Subcutaneous abdominal adipose tissue (tissue), 5 donors: ENCODE results near the gene RBM12.

Source experiments
- H3K27ac ChIP-seq: one replicate; pipeline ENCODE4 v1.7.0; 2013; ENCODE audit warnings: low read depth, mild to moderate bottlenecking, inconsistent platforms, low read length, moderate library complexity
- H3K27me3 ChIP-seq, 5 donors: one replicate each; pipeline ENCODE4 v1.7.0; 2013; ENCODE audit warnings: low read length in 5 of 5, inconsistent platforms in 1 of 5; ENCODE audit not compliant: control insufficient read depth in 5 of 5, insufficient read depth in 4 of 5
- H3K36me3 ChIP-seq, 5 donors: one replicate each; pipeline ENCODE4 v1.7.0; 2013; ENCODE audit warnings: low read length in 5 of 5; ENCODE audit not compliant: control insufficient read depth in 5 of 5, insufficient read depth in 5 of 5
- H3K4me1 ChIP-seq, 5 donors: one replicate each; pipeline ENCODE4 v1.7.0; 2013; ENCODE audit warnings: low read length in 5 of 5, mild to moderate bottlenecking in 3 of 5, moderate library complexity in 1 of 5; ENCODE audit not compliant: control insufficient read depth in 5 of 5, insufficient read depth in 5 of 5
- H3K4me3 ChIP-seq, 5 donors: one replicate each; pipeline ENCODE4 v1.7.0; 2013; ENCODE audit warnings: low read length in 5 of 5, low read depth in 1 of 5
- H3K9ac ChIP-seq, 5 donors: one replicate each; pipeline ENCODE4 v1.7.0; 2013; ENCODE audit warnings: low read length in 5 of 5, mild to moderate bottlenecking in 4 of 5, moderate library complexity in 3 of 5
- H3K9me3 ChIP-seq, 5 donors: one replicate each; pipeline ENCODE4 v1.7.0; 2013; ENCODE audit warnings: low read length in 5 of 5; ENCODE audit not compliant: control insufficient read depth in 5 of 5
- donor health status: healthy.
- donor health status: healthy.
- donor health status: healthy.
- donor health status: healthy.
- donor health status: healthy.

The RBM12 gene

DNA sequence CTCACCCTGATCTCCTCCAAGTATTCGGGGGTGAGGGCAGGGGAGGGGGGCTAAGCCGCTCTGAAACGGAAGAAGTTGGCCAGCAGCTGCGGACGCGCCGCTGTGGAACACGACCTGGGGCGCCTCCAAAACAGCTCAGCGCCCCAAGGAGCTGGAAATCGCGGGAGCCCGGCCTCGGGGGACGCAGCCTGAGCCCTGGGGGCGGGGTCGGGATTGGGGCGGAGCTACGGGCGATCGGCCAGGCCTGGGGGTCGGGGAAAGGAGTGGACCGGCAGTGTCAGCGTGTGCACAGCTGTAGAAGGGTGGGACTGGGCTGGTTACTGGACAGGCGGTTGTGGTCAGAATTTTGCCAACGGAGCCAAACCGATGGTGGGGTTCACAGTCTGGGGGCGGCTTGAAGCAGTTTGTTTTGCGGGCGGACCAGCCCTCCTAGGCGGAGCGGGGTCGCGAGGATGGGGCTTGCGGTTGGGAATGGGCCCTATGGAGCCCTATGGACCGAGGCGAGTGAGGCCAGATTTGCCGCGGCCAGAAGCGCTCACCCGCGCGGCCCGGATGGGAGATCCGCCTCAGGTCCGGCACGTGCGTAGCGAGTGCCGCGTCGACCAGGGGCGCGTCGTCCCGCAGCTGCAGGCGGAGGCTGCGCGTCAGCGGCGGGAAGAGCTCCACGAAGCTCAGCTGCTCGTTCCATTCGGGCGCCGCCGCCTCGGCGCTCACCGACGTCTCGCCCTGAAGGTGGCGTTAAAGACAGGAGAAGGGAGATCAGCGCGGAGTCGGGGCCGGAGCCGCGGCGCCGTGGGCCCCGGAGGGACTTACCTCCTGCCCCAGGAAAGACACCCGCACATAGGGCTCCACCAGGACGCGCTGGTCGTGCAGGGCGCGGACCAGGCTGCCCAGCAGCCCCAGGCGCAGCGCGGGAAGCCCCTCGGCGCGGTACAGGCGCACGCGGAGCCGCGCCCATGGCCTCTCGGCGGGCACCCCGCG lies 63.4 kb downstream of the RBM12 start:
- H3K9ac ChIP-seq: peak overlapping the region in 2 of 5 donors; percentile 48 to 64
- no peaks in the 10 kb centered on the region for H3K9me3 ChIP-seq
- H3K27ac ChIP-seq: no peak overlapping the region
- H3K4me1 ChIP-seq: peaks cover 0 to 18% (median 18%) of the 10 kb centered on the region in 5 donors
- H3K27me3 ChIP-seq: peaks cover 3 to 31% (median 14%) of the 10 kb centered on the region in 5 donors
- no peaks in the 10 kb centered on the region for H3K36me3 ChIP-seq
- peak overlapping the region in 4 of 5 donors; percentile 58 to 67 (median 62) for H3K4me3 ChIP-seq

DNA sequence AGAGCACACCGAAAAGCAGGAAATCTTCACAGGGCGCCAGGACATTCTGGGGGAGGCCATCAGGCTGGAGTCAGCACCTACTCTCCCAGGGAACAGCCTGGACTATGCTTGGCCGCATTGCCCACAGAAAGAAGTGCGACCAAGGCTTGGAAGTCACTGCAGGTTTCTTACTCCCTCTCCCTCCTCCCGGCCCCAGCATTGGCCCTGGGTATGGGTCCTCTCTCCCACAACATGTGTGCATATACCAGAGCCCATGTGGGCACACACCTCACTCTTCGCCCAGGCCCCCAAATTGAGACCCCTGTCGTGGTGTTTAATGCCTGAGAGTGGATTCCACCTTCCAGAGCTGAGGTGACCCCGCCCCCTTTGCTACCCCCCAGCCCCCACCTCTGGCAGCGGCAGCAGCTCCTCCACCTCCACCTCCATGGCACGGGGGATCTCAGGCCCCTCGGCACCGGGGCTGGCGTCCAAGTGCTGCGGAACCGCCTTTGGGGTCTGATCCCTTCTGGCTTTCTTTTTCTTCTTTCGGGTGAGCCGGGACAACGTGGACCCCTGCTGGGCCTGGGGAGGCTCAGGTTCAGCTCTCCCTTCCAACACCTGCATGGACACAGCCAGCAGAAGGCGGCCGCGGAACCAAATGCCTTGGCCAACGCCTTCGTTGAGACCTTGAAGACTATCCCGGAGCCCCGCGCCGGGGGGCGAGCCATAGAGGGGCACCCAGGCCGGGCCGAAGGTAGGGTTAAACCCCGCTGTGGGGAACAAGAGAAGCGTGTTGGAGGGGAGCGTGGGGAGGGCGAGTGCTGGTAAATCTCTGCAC lies 64.3 kb downstream of the RBM12 start:
- Histone ChIP-seq H3K27me3 (peaks cover 3 to 31% (median 14%) of the 10 kb centered on the region in 5 donors), H3K9ac (peak overlapping the region in 1 of 5 donors; percentile 64), H3K36me3 (no peaks in the 10 kb centered on the region), H3K4me3 (peak overlapping the region in 4 of 5 donors; percentile 58 to 67 (median 62)), H3K9me3 (no peaks in the 10 kb centered on the region), H3K27ac (no peak overlapping the region), H3K4me1 (peaks cover 0 to 18% (median 18%) of the 10 kb centered on the region in 5 donors)

DNA sequence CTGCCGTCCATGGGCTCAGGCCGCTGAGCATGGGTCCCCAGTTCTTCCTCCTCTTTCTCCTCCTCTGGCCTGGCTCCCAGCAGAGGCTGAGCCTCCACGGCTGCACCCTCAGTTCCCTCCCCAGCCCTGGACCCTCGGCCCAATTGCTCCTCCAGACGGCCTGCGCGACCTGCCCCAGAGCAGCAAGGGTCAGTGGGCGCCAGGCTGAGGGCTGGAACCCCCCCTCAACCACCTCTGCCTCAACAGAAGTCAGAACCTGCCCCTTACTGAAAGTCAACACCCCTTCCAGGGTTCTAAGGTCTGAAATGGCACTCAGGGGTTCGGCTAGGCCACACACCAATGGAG lies 65.0 kb downstream of the RBM12 start:
- Histone ChIP-seq H3K27me3 (peaks cover 3 to 31% (median 14%) of the 10 kb centered on the region in 5 donors), H3K9ac (no peak overlapping the region), H3K36me3 (no peaks in the 10 kb centered on the region), H3K27ac (no peak overlapping the region), H3K9me3 (no peaks in the 10 kb centered on the region), H3K4me1 (peaks cover 0 to 18% (median 18%) of the 10 kb centered on the region in 5 donors), H3K4me3 (no peak overlapping the region)
